ENCODE results near the gene MFAP2.

DNA sequence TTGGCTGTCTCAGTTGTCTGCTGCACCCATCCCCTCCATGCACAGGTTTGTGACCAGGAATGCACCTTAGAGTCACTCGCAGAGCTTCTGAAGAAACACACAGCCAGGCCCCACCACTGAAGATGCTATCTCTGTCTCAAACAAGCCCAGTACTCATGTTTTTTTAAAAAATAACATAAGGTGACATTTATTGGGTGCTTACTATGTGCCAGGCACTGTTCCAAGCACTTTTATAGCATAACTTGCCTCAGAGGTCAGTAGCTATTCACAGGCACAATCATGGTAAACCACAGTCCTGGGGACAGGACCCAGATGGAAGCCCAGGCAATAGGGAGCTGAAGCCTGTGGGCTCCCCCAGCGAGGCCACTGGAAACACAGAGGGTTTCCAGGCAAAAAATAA lies 40.1 kb upstream of the MFAP2 start:
- TF ChIP-seq PPARA (CRISPR knock-in tag; IDR thresholded peaks at IDR 0.05; ENCODE audit: borderline replicate concordance) (no peak), ZNF70 (CRISPR knock-in tag; IDR thresholded peaks at IDR 0.05) (no peak), RARB (CRISPR knock-in tag; IDR thresholded peaks at IDR 0.05) (no peak), ZFP30 (CRISPR knock-in tag; IDR thresholded peaks at IDR 0.05) (no peak)
- TF ChIP-seq, protein P1, sequence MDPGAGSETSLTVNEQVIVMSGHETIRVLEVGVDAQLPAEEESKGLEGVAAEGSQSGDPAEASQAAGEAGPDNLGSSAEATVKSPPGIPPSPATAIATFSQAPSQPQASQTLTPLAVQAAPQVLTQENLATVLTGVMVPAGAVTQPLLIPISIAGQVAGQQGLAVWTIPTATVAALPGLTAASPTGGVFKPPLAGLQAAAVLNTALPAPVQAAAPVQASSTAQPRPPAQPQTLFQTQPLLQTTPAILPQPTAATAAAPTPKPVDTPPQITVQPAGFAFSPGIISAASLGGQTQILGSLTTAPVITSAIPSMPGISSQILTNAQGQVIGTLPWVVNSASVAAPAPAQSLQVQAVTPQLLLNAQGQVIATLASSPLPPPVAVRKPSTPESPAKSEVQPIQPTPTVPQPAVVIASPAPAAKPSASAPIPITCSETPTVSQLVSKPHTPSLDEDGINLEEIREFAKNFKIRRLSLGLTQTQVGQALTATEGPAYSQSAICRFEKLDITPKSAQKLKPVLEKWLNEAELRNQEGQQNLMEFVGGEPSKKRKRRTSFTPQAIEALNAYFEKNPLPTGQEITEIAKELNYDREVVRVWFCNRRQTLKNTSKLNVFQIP (CRISPR knock-in tag; IDR thresholded peaks at IDR 0.05; ENCODE audit: borderline replicate concordance, low read depth): no peak
